HepG2 (cell line): ENCODE measurements around the gene RAPGEF6. TPM values are rescaled to one million over a fixed set of nuclear protein-coding genes. Genes with fewer than 3 reads are reported as not detected.

Experiments
- ATAC-seq: fragments of 200-7000 bp; cut with Tn5 transposase; 3 replicates; pipeline ENCODE4 v1.9.1; 2020; ENCODE audit warnings: mild to moderate bottlenecking, moderate library complexity
- BruUV-seq: library from RNA; stranded (reverse); fragments of 400-500 nt; replicated peaks from 2 replicates; lab custom pipeline; 2021; lab: Mats Ljungman, UMichigan
- CTCF ChIA-PET: fragments of 300-600 bp; formaldehyde crosslinking; extraction: SDS; loops from one replicate; lab custom pipeline; 2021; ENCODE audit warnings: low total read pairs, inconsistent platforms, low intra/inter-chr PET ratio; lab: Yijun Ruan, JAX
- POLR2A ChIA-PET: fragments of 350-600 bp; sonication (Branson Sonifier 250); formaldehyde crosslinking; loops from one replicate; lab custom pipeline; 2020; ENCODE audit warnings: antibody characterized with exemption, inconsistent platforms; lab: Yijun Ruan, JAX
- DNase-seq: peaks from one replicate; pipeline ENCODE4 v3.0.0-alpha.2; 2015; ENCODE audit warnings: low spot score
- FAIRE-seq: peaks from 3 replicates; lab custom pipeline; 2011; peaks lifted over from hg19 to GRCh38; lab: Jason Lieb, UNC
- H2AFZ ChIP-seq: one replicate; pipeline ENCODE4 v1.6.1; 2011; ENCODE audit warnings: low read length, inconsistent platforms
- H3K27ac ChIP-seq: fragments of 300-600 bp; 3 replicates; pipeline ENCODE4 v1.8.0; 2011; ENCODE audit warnings: mixed run types, mild to moderate bottlenecking, mixed read lengths, low read length, inconsistent platforms; ENCODE audit not compliant: insufficient read depth; ENCODE audit errors: extremely low read length
- H3K27me3 ChIP-seq, 2 experiments: fragments of 200-600 bp in 1 of 2; 2 replicates in 1 of 2; 3 replicates in 1 of 2; pipeline versions ENCODE4 v1.6.0 to v1.8.0; 2011; ENCODE audit warnings: low read length in 2 of 2, mild to moderate bottlenecking in 2 of 2, moderate library complexity in 2 of 2, inconsistent platforms in 1 of 2; ENCODE audit not compliant: insufficient read depth in 2 of 2, control insufficient read depth in 1 of 2
- H3K36me3 ChIP-seq, 2 experiments: fragments of 200-600 bp in 1 of 2; replicated peaks in 1 of 2; 2 replicates in 1 of 2; 3 replicates in 1 of 2; pipeline versions ENCODE4 v1.5.1 to v1.8.0; 2011; ENCODE audit warnings: low read length in 2 of 2, inconsistent platforms in 1 of 2; ENCODE audit not compliant: insufficient read depth in 2 of 2, control insufficient read depth in 1 of 2
- H3K4me1 ChIP-seq: 2 replicates; pipeline ENCODE4 v1.5.1; 2012; ENCODE audit warnings: low read length, inconsistent platforms; ENCODE audit not compliant: insufficient read depth
- H3K4me2 ChIP-seq: 2 replicates; pipeline ENCODE4 v1.6.0; 2011; ENCODE audit warnings: low read depth, low read length, inconsistent platforms
- H3K4me3 ChIP-seq, 3 experiments: fragments of 200-600 bp in 1 of 3; sonication (generic), shearing (Covaris generic) in 1 of 3; replicated peaks in 1 of 3; 2 replicates each; pipeline ENCODE4 v1.5.1; 2011 to 2016; ENCODE audit warnings: low read length in 3 of 3, inconsistent platforms in 2 of 3, low read depth in 2 of 3, mild to moderate bottlenecking in 2 of 3, control low read depth in 1 of 3, mixed read lengths in 1 of 3; ENCODE audit not compliant: insufficient read depth in 1 of 3
- H3K79me2 ChIP-seq: one replicate; pipeline ENCODE4 v1.6.1; 2011; ENCODE audit warnings: low read length, inconsistent platforms; ENCODE audit not compliant: insufficient read depth
- H3K9ac ChIP-seq: 2 replicates; pipeline ENCODE4 v1.6.0; 2011; ENCODE audit warnings: mild to moderate bottlenecking, low read depth, low read length, inconsistent platforms; ENCODE audit not compliant: insufficient read depth
- H3K9me3 ChIP-seq: 2 replicates; pipeline ENCODE4 v1.5.1; 2012; ENCODE audit warnings: mild to moderate bottlenecking, low read length
- H4K20me1 ChIP-seq: 2 replicates; pipeline ENCODE4 v1.6.0; 2011; ENCODE audit warnings: inconsistent platforms, mild to moderate bottlenecking, low read length, moderate library complexity; ENCODE audit not compliant: insufficient read depth
- EHMT2 ChIP-seq: fragments of 200-600 bp; sonication (generic); IDR thresholded peaks from 2 replicates; pipeline ENCODE4 v1.7.0; 2017; ENCODE audit warnings: antibody characterized with exemption, low read depth, low read length, borderline replicate concordance
- EP300 ChIP-seq, 3 experiments: sonication (generic) in 1 of 3; formaldehyde crosslinking in 1 of 3; IDR thresholded peaks; 2 replicates each; pipeline versions ENCODE4 v1.5.1 to v1.6.1; 2011 to 2020; ENCODE audit warnings: low read depth in 2 of 3, low read length in 2 of 3, borderline replicate concordance in 1 of 3, improper control_type of control experiment in 1 of 3, mild to moderate bottlenecking in 1 of 3, missing genetic modification reagents in 1 of 3, moderate library complexity in 1 of 3
- FOXA1 ChIP-seq, 2 experiments: fragments of 450-650 bp in 1 of 2; sonication (generic) in 1 of 2; formaldehyde crosslinking in 1 of 2; IDR thresholded peaks; 2 replicates each; pipeline versions ENCODE4 v1.4.0 to v1.6.1; 2016 to 2020; ENCODE audit warnings: missing genetic modification reagents in 1 of 2
- HIVEP1 ChIP-seq: sonication (generic); formaldehyde crosslinking; IDR thresholded peaks from 2 replicates; pipeline ENCODE4 v1.4.0; 2020; ENCODE audit warnings: mild to moderate bottlenecking, missing genetic modification reagents
- HNF4A ChIP-seq: sonication (generic); formaldehyde crosslinking; IDR thresholded peaks from 2 replicates; pipeline ENCODE4 v1.4.0; 2020; ENCODE audit warnings: missing genetic modification reagents
- MAFK ChIP-seq, 2 experiments: IDR thresholded peaks in 1 of 2; conservative IDR thresholded peaks in 1 of 2; 2 replicates each; pipeline ENCODE4 v1.6.1; 2011; ENCODE audit warnings: improper control_type of control experiment in 2 of 2, low read length in 2 of 2
- MIXL1 ChIP-seq: IDR thresholded peaks from 2 replicates; pipeline ENCODE4 v1.6.1; 2016
- PRMT3 ChIP-seq: sonication (generic); formaldehyde crosslinking; IDR thresholded peaks from 2 replicates; pipeline ENCODE4 v1.8.1; 2022; ENCODE audit warnings: low read depth, mild to moderate bottlenecking, moderate library complexity, missing genetic modification reagents, borderline replicate concordance
- RFX5 ChIP-seq: IDR thresholded peaks from 2 replicates; pipeline ENCODE4 v1.6.1; 2011; ENCODE audit warnings: low read depth, low read length, improper control_type of control experiment
- SALL1 ChIP-seq: sonication (generic); formaldehyde crosslinking; IDR thresholded peaks from 2 replicates; pipeline ENCODE4 v1.8.0; 2022; ENCODE audit warnings: mild to moderate bottlenecking, missing genetic modification reagents
- ZBTB1 ChIP-seq: sonication (generic); formaldehyde crosslinking; IDR thresholded peaks from 2 replicates; pipeline ENCODE4 v1.4.0; 2020; ENCODE audit warnings: missing genetic modification reagents, borderline replicate concordance
- ZMYM3 ChIP-seq: sonication (generic); formaldehyde crosslinking; IDR thresholded peaks from 2 replicates; pipeline ENCODE4 v1.5.1; 2020; ENCODE audit warnings: mild to moderate bottlenecking, missing genetic modification reagents
- ZNF281 ChIP-seq: sonication (generic); formaldehyde crosslinking; IDR thresholded peaks from 2 replicates; pipeline ENCODE4 v1.4.0; 2020; ENCODE audit warnings: missing genetic modification reagents, borderline replicate concordance
- ZNF350 ChIP-seq: sonication (generic); formaldehyde crosslinking; IDR thresholded peaks from 2 replicates; pipeline ENCODE4 v1.4.0; 2020; ENCODE audit warnings: mild to moderate bottlenecking, low read depth, missing genetic modification reagents, borderline replicate concordance
- ZNF7 ChIP-seq: IDR thresholded peaks from 2 replicates; pipeline ENCODE4 v1.6.1; 2016; ENCODE audit warnings: missing biosample characterization, missing genetic modification reagents
- ZNF740 ChIP-seq: sonication (generic); formaldehyde crosslinking; IDR thresholded peaks from 2 replicates; pipeline ENCODE4 v1.4.0; 2020; ENCODE audit warnings: missing genetic modification reagents
- ZNF747 ChIP-seq: sonication (generic); formaldehyde crosslinking; IDR thresholded peaks from 2 replicates; pipeline ENCODE4 v1.8.1; 2023; ENCODE audit warnings: missing genetic modification reagents, mild to moderate bottlenecking, borderline replicate concordance
- ZNF891 ChIP-seq: sonication (generic); formaldehyde crosslinking; IDR thresholded peaks from 2 replicates; pipeline ENCODE4 v1.5.0; 2020; ENCODE audit warnings: mild to moderate bottlenecking, missing genetic modification reagents
- WGBS: methylation state at CpG from one replicate; pipeline ENCODE4 v1.1.6; 2017; ENCODE audit warnings: low lambda C conversion rate; 5-methylcytosine and 5-hydroxymethylcytosine counted together
- in situ Hi-C: cut with HindIII; loops from 2 replicates; pipeline ENCODE4 v1.10.0; 2017; ENCODE audit warnings: low pct_unique_long_range_greater_than_20kb; ENCODE audit not compliant: extremely low pct_ligation_motif_present
- intact Hi-C: fragments of 100-400 bp; cut with micrococcal nuclease; formaldehyde crosslinking; loops from one replicate; pipeline ENCODE4 v1.10.0; 2022; ENCODE audit not compliant: unreplicated experiment
- polyA plus RNA-seq, 8 experiments: library from polyadenylated mRNA; depleted of rRNA in 3 of 8; stranded (reverse) in 7 of 8; unstranded in 1 of 8; fragments of >200 nt; fragmentation: Illumina TruSeq in 4 of 8; extraction: Trizol in 4 of 8; gene quantifications; 2 replicates each; pipeline versions ENCODE4 v1.2.1 to v1.2.3, GENCODE V29; 2011 to 2016; ENCODE audit warnings: low read depth in 4 of 8, missing spikeins in 1 of 8, mixed read lengths in 1 of 8; ENCODE audit not compliant: insufficient read depth in 1 of 8
- total RNA-seq, 5 experiments: library from RNA; depleted of rRNA; stranded (reverse); fragments of >200 nt; fragmentation: Illumina TruSeq; extraction: Trizol; gene quantifications; 2 replicates each; pipeline ENCODE4 v1.2.3, GENCODE V29; 2016; ENCODE audit warnings: low read depth in 1 of 5

The RAPGEF6 gene
- total and polyA plus RNA-seq, 2 of the 13 experiments (the other 11 are each of a cell fraction or from before 2014, with no cell fraction given): 7.7 to 24.6 TPM

- TF ChIP-seq EP300 (IDR thresholded peaks at IDR 0.05; ENCODE audit: low read depth in 2 of 2, low read length in 2 of 2) (peak in 1 of 2 experiments; percentile 85; a peak in 2 of 4 replicates), EP300 (CRISPR knock-in tag; IDR thresholded peaks at IDR 0.05; ENCODE audit: borderline replicate concordance) (peak; percentile 27; the same call in 1 of the 2 replicates), HIVEP1 (CRISPR knock-in tag) (no peak), ZNF350 (CRISPR knock-in tag) (no peak), ZBTB1 (CRISPR knock-in tag) (no peak)
Observed at GRCh38 chr5:131610198-131611063, 24.6 kb downstream of the RAPGEF6 start (continued).

GRCh38 chr5:131609774-131610173, 25.3 kb downstream of the RAPGEF6 start:
- Histone ChIP-seq H3K27me3 (no peaks in the 10 kb centered on the region), H2AFZ (no peak overlapping the region), H3K4me2 (peak overlapping the region; percentile 70), H3K9me3 (no peaks in the 10 kb centered on the region), H3K4me1 (peaks cover 73% of the 10 kb centered on the region), H4K20me1 (0 out of 2 replicates have a peak, but pooled peaks cover 8% of the 10 kb centered on the region), H3K4me3 (peak overlapping the region in 2 of 3 experiments; percentile 12 to 17; a peak in 1 of 6 replicates), H3K9ac (peak overlapping the region; percentile 73), H3K27ac (peak overlapping the region; percentile 94), H3K36me3 (no peaks in the 10 kb centered on the region), H3K79me2 (peaks cover 96% of the 10 kb centered on the region)
- ATAC-seq (peak; percentile 94), DNase-seq (peak; percentile 92), FAIRE-seq (no peak)
- in situ Hi-C loops (loop anchor here (10.0 kb wide), 1 partner anchor 395 kb away; no protein-coding TSS in a partner anchor), intact Hi-C loops (loop anchor here (1.0 kb wide), 1 partner anchor 25 kb away; no protein-coding TSS in a partner anchor)
- 14% methylated on average over 1 of the region's 1 CpG for WGBS
- POLR2A ChIA-PET: interaction anchor here (1.5 to 3.2 kb wide), 8 partner anchors 18 to 387 kb away, joined by 5 to 31 read pairs (median 11); partner anchors contain the start of gene FNIP1
- BruUV-seq: no TSS peak
- CTCF ChIA-PET: no interaction called here
- TF ChIP-seq ZNF281 (no peak), EHMT2 (peak; percentile 85; the same call in 1 of the 2 replicates), ZNF7 (CRISPR knock-in tag) (no peak), ZNF740 (CRISPR knock-in tag) (0 out of 2 replicates have a peak, but pooled peaks have one; percentile 42), PRMT3 (CRISPR knock-in tag) (no peak), MAFK (conservative IDR thresholded peaks at IDR 0.05 in 1 of 2, IDR thresholded peaks at IDR 0.05 in 1 of 2; ENCODE audit: low read length in 2 of 2) (no peak), HNF4A (CRISPR knock-in tag) (peak; percentile 78), RFX5 (0 out of 2 replicates have a peak, but pooled peaks have one; percentile 15), MIXL1 (peak; percentile 41; the same call in 1 of the 2 replicates), ZNF747 (CRISPR knock-in tag) (no peak), SALL1 (peak; percentile 59; the same call in 1 of the 2 replicates), ZMYM3 (CRISPR knock-in tag) (no peak), ZNF891 (CRISPR knock-in tag) (no peak), FOXA1 (IDR thresholded peaks at IDR 0.05) (no peak), FOXA1 (CRISPR knock-in tag; IDR thresholded peaks at IDR 0.05) (0 out of 2 replicates have a peak, but pooled peaks have one; percentile 23)
